ENCODE data around the gene LONP1. TPM values are rescaled to one million over a fixed set of nuclear protein-coding genes. Genes with fewer than 3 reads are reported as not detected.
"Not testable (repeated sequence)": the region's sequence is repeated elsewhere in the genome, so short reads cannot be mapped to it uniquely, and the experiment has no call there.

The LONP1 gene
- total RNA-seq, 2 experiments from 2014 or later, result 98.7 to 106 TPM

GRCh38 chr19:5688262-5688881, 31.6 kb downstream of the LONP1 start:
- ChIA-PET CTCF (interaction anchor here (0.6 to 2.4 kb wide), 4 partner anchors 12 to 294 kb away, joined by 3 to 19 read pairs (median 4); partner anchors contain the start of genes SAFB and SAFB2), POLR2A (interaction anchor here (4.1 kb wide), 1 partner anchor 31 kb away, joined by 109 read pairs; the partner anchor contains the start of genes CATSPERD and LONP1)
- H3K36me3 Mint-ChIP-seq (ENCODE audit: low read depth), result peaks cover 29% of the 10 kb centered on the region
- H3K27me3 Mint-ChIP-seq, DNase-seq, H3K9me3 Mint-ChIP-seq, H3K27ac Mint-ChIP-seq: not testable (repeated sequence)
- H3K4me3 Mint-ChIP-seq, result peak overlapping the region; percentile 18
- peaks cover 37% of the 10 kb centered on the region for H3K4me1 Mint-ChIP-seq

- CTCF ChIA-PET, result interaction anchor here (0.7 to 2.3 kb wide), 15 partner anchors 21 to 1698 kb away, joined by 3 to 21 read pairs (median 4); partner anchors contain the start of genes CATSPERD, DUS3L, FEM1A and KDM4B
- Mint-ChIP-seq H3K4me1 (peaks cover 30% of the 10 kb centered on the region), H3K4me3 (peak overlapping the region; percentile 75), H3K27me3 (no peaks in the 10 kb centered on the region), H3K9me3 (no peaks in the 10 kb centered on the region), H3K36me3 (ENCODE audit: low read depth) (peaks cover 21% of the 10 kb centered on the region), H3K27ac (no peak overlapping the region)
- DNase-seq, result no peak
- POLR2A ChIA-PET, result interaction anchor here (0.7 to 2.3 kb wide), 6 partner anchors 9 to 140 kb away, joined by 3 to 19 read pairs (median 4); partner anchors contain the start of genes CATSPERD, LONP1, SAFB and SAFB2
These were observed 32.4 kb downstream of the LONP1 start for GRCh38 chr19:5687360-5688198.

DNA sequence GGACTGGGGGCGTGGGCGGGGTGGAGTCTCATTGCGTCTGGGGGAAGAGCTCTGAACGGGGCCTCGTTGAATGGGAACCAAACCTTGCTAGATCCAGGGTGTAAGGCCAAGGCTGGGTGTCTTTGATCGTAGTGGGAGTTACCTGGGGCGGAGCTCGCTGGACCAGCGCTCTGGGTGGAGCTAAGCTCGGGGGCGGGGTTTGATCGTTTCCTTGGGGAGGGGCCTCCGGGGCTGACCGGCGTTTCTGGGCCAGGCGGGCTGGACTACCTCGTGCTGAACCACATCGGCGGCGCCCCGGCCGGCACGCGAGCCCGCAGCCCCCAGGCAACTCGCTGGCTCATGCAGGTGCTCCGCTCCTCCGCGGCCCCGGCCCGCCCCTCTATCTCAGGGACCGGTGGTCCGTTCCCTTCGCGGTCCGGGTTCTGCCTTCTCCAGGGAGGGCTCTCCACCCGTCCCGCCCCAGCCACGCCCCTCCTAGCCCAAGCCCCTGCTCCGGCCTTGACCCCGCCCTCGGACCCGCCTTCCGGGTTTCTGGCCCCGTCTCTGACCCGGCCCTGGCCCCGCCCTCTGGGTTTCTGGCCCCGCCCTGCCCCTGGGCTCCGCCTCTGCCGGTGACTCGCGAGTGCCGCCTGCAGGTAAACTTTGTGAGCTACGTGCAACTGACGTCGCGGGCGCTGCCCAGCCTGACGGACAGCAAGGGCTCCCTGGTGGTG, 33.1 kb downstream of the LONP1 start:
- Mint-ChIP-seq H3K4me1 (peaks cover 29% of the 10 kb centered on the region), H3K27me3 (peaks cover 5% of the 10 kb centered on the region), H3K36me3 (ENCODE audit: low read depth) (peaks cover 14% of the 10 kb centered on the region), H3K27ac (peak overlapping the region; percentile 83), H3K9me3 (no peaks in the 10 kb centered on the region), H3K4me3 (peak overlapping the region; percentile 75)
- ChIA-PET POLR2A (interaction anchor here (1.0 to 2.3 kb wide), 7 partner anchors 8 to 142 kb away, joined by 3 to 19 read pairs (median 5); partner anchors contain the start of genes CATSPERD, LONP1, SAFB and SAFB2), CTCF (interaction anchor here (0.7 to 2.3 kb wide), 16 partner anchors 22 to 1697 kb away, joined by 3 to 21 read pairs (median 4); partner anchors contain the start of genes CATSPERD, DUS3L, FEM1A and KDM4B)
- peak; percentile 99 for DNase-seq

GRCh38 chr19:5686326-5686646, 33.7 kb downstream of the LONP1 start:
- Mint-ChIP-seq H3K4me1 (peaks cover 34% of the 10 kb centered on the region), H3K36me3 (ENCODE audit: low read depth) (peaks cover 13% of the 10 kb centered on the region), H3K9me3 (no peaks in the 10 kb centered on the region), H3K4me3 (peak overlapping the region; percentile 75), H3K27me3 (peaks cover 8% of the 10 kb centered on the region), H3K27ac (peak overlapping the region; percentile 83)
- ChIA-PET POLR2A (interaction anchor here (1.0 to 2.3 kb wide), 7 partner anchors 8 to 143 kb away, joined by 3 to 19 read pairs (median 5); partner anchors contain the start of genes CATSPERD, LONP1, SAFB and SAFB2), CTCF (interaction anchor here (1.0 to 2.3 kb wide), 8 partner anchors 22 to 301 kb away, joined by 3 to 21 read pairs (median 8); partner anchors contain the start of genes CATSPERD, LONP1, SAFB and SAFB2)
- no peak for DNase-seq

- no peak for DNase-seq
- no peak overlapping the region for H3K4me3 Mint-ChIP-seq
- no peaks in the 10 kb centered on the region for H3K9me3 Mint-ChIP-seq
- ChIA-PET POLR2A (no interaction called here), CTCF (no interaction called here)
- peaks cover 2% of the 10 kb centered on the region for H3K36me3 Mint-ChIP-seq (ENCODE audit: low read depth)
- H3K27ac Mint-ChIP-seq, result no peak overlapping the region
- H3K27me3 Mint-ChIP-seq, result peaks cover 8% of the 10 kb centered on the region
- H3K4me1 Mint-ChIP-seq, result peaks cover 30% of the 10 kb centered on the region
These were observed 35.1 kb downstream of the LONP1 start for GRCh38 chr19:5684694-5685430.

DNA sequence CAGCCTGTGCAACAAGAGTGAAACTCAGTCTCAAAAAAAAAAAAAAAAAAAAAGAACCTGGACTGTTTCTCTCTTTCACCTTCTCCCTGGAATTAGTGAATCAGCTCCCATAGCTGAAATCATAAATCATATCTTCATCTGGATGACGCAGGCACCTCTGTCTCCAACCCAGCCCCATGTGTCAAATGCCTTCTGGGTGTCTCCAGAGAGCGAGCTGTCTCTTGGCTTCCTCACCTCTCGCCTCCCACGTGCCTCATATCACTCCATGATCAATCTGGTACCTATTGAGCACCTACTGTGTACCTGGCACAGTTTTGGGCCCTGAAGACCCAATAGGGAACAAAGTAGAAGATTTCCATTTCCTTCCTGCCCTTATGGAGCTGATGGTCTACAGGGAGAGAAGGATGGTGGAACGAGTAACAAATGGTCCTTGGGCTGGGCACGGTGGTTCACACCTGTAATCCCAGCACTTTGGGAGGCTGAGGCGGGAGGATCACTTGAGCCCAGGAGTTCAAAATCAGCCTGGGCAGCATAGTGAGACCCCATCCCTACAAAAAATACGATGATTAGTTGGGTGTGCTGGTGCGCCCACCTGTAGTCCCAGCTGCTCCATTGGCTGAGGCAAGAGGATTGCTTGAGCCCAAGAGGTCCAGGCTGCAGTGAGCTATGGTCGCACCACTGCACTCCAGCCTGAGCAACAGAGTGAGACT, 36.6 kb downstream of the LONP1 start:
- Mint-ChIP-seq H3K36me3 (ENCODE audit: low read depth) (peaks cover 6% of the 10 kb centered on the region), H3K27me3 (peaks cover 8% of the 10 kb centered on the region), H3K27ac (no peak overlapping the region), H3K9me3 (no peaks in the 10 kb centered on the region), H3K4me3 (no peak overlapping the region), H3K4me1 (peaks cover 33% of the 10 kb centered on the region)
- CTCF ChIA-PET, result interaction anchor here (0.6 to 0.7 kb wide), 2 partner anchors 25 to 63 kb away, joined by 3 to 4 read pairs; no protein-coding TSS in a partner anchor
- POLR2A ChIA-PET, result interaction anchor here (2.2 kb wide), 1 partner anchor 8 kb away, joined by 9 read pairs; no protein-coding TSS in a partner anchor
- DNase-seq, result no peak

- POLR2A ChIA-PET, result interaction anchor here (1.2 to 2.2 kb wide), 2 partner anchors 9 to 37 kb away, joined by 3 to 9 read pairs; no protein-coding TSS in a partner anchor
- Mint-ChIP-seq H3K9me3 (no peaks in the 10 kb centered on the region), H3K27ac (no peak overlapping the region), H3K36me3 (ENCODE audit: low read depth) (peaks cover 6% of the 10 kb centered on the region), H3K4me1 (peaks cover 29% of the 10 kb centered on the region), H3K27me3 (peaks cover 8% of the 10 kb centered on the region), H3K4me3 (peak overlapping the region; percentile 63)
- DNase-seq, result no peak
- CTCF ChIA-PET, result interaction anchor here (1.2 kb wide), 1 partner anchor 8 kb away, joined by 5 read pairs; the partner anchor contains the start of gene RPL36
These were observed 37.9 kb downstream of the LONP1 start for GRCh38 chr19:5682107-5682482.

- CTCF ChIA-PET, result interaction anchor here (1.2 kb wide), 1 partner anchor 8 kb away, joined by 5 read pairs; the partner anchor contains the start of gene RPL36
- Mint-ChIP-seq H3K27me3 (peaks cover 8% of the 10 kb centered on the region), H3K9me3 (no peaks in the 10 kb centered on the region), H3K27ac (peak overlapping the region; percentile 32), H3K4me3 (peak overlapping the region; percentile 63), H3K36me3 (ENCODE audit: low read depth) (peaks cover 6% of the 10 kb centered on the region), H3K4me1 (peaks cover 27% of the 10 kb centered on the region)
- DNase-seq, result no peak
- POLR2A ChIA-PET, result interaction anchor here (1.2 to 2.2 kb wide), 2 partner anchors 10 to 37 kb away, joined by 3 to 9 read pairs; no protein-coding TSS in a partner anchor
These were observed 38.4 kb downstream of the LONP1 start for GRCh38 chr19:5681391-5682106.

- DNase-seq, result peak; percentile 99
- Mint-ChIP-seq H3K4me1 (peaks cover 24% of the 10 kb centered on the region), H3K36me3 (ENCODE audit: low read depth) (peaks cover 6% of the 10 kb centered on the region), H3K27me3 (peaks cover 8% of the 10 kb centered on the region), H3K27ac (peak within 1 kb of the TSS; percentile 87), H3K9me3 (no peaks in the 10 kb centered on the region), H3K4me3 (peak within 1 kb of the TSS; percentile 94)
- POLR2A ChIA-PET, result interaction anchor here (0.9 to 2.2 kb wide), 4 partner anchors 9 to 38 kb away, joined by 3 to 9 read pairs (median 4); no protein-coding TSS in a partner anchor
- CTCF ChIA-PET, result interaction anchor here (1.2 kb wide), 1 partner anchor 9 kb away, joined by 5 read pairs; the partner anchor contains the start of gene RPL36
These were observed 39.2 kb downstream of the LONP1 start, which contains the start of the genes HSD11B1L and MICOS13 for GRCh38 chr19:5680437-5681368. Gene HSD11B1L (plus strand): TSS chr19:5681027. CDS start chr19:5684833, 3,806 bp downstream. Gene MICOS13 (minus strand): TSS chr19:5680516. CDS start chr19:5680486, 30 bp downstream.

DNA sequence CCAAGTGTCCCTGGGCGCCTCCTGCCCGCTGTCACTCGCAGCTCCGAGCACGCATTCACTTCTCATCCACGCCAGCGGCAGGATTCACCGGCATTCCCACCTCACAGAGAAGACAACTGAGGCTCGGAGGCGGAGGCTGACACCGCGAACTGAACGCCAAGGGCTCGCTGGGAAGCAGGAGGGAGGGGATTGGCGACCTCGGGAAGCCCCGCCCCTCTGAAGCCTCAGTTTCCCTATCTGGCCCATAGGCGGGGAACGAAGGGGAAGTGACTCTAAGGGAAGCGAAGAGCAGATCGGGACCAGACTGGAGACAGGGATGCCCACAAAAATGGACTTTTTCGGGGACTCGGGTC, 39.9 kb downstream of the LONP1 start:
- Mint-ChIP-seq H3K36me3 (ENCODE audit: low read depth) (peaks cover 6% of the 10 kb centered on the region), H3K4me3 (peak overlapping the region; percentile 94), H3K27ac (peak overlapping the region; percentile 87), H3K9me3 (no peaks in the 10 kb centered on the region), H3K27me3 (peaks cover 8% of the 10 kb centered on the region), H3K4me1 (peaks cover 24% of the 10 kb centered on the region)
- CTCF ChIA-PET, result no interaction called here
- no peak for DNase-seq
- POLR2A ChIA-PET, result interaction anchor here (0.9 to 1.0 kb wide), 3 partner anchors 10 to 38 kb away, joined by 3 to 4 read pairs (median 3); no protein-coding TSS in a partner anchor

Data from activated CD4-positive, alpha-beta memory T cell treated with anti-CD3 and anti-CD28 coated beads, Interleukin-2, amount 10 ng/mL, durations not matched to agents 7 days and 5 days (primary cell).